ENCODE data around the gene NOX4. TPM values are rescaled to one million over a fixed set of nuclear protein-coding genes. Genes with fewer than 3 reads are reported as not detected.

The NOX4 gene
- total and polyA plus RNA-seq, 2 donors (not counting 1 experiment from before 2014, with no cell fraction given), result not detected

GRCh38 chr11:89504270-89504669, 13.1 kb upstream of the NOX4 start:
- Mint-ChIP-seq H3K9me3 (ENCODE audit: insufficient read depth) (no peaks in the 10 kb centered on the region), H3K27ac (no peak overlapping the region), H3K4me1 (no peaks in the 10 kb centered on the region), H3K27me3 (no peaks in the 10 kb centered on the region), H3K4me3 (no peak overlapping the region)
- Histone ChIP-seq H3K27me3 (replicated peaks in 1 of 4; ENCODE audit: control extremely low read depth in 1 of 4, control insufficient read depth in 3 of 4, insufficient read depth in 4 of 4, low read length in 3 of 4) (no peaks in the 10 kb centered on the region), H3K9ac (ENCODE audit: low read length) (no peak overlapping the region), H3K79me2 (ENCODE audit: control insufficient read depth, insufficient read depth, low read length) (no peaks in the 10 kb centered on the region), H2AFZ (ENCODE audit: insufficient read depth, low read depth, low read length, poor library complexity, severe bottlenecking) (no peak overlapping the region), H3K9me3 (ENCODE audit: control extremely low read depth in 1 of 3, control insufficient read depth in 2 of 3, insufficient read depth in 1 of 3, low read length in 2 of 3) (no peaks in the 10 kb centered on the region), H3K36me3 (replicated peaks in 1 of 2; ENCODE audit: control extremely low read depth in 1 of 2, control insufficient read depth in 1 of 2, extremely low read depth in 1 of 2, insufficient read depth in 2 of 2, low read length in 1 of 2) (no peaks in the 10 kb centered on the region), H3K4me3 (ENCODE audit: control extremely low read depth in 1 of 5, extremely low read depth in 1 of 5, insufficient read depth in 1 of 5, low read depth in 2 of 5, low read length in 4 of 5) (no peak overlapping the region), H3K4me2 (replicated peaks; ENCODE audit: low read depth, low read length, poor library complexity, severe bottlenecking) (no peak overlapping the region), H3K27ac (ENCODE audit: low read length in 2 of 2) (no peak overlapping the region), H3K4me1 (ENCODE audit: control insufficient read depth in 2 of 2, insufficient read depth in 2 of 2, low read length in 2 of 2) (no peaks in the 10 kb centered on the region), H4K20me1 (ENCODE audit: control insufficient read depth, insufficient read depth, low read length, poor library complexity, severe bottlenecking) (no peaks in the 10 kb centered on the region)
- no peak for TF ChIP-seq EZH2 (IDR thresholded peaks at IDR 0.05; ENCODE audit: borderline replicate concordance, insufficient read depth, low read depth, low read length, poor library complexity, severe bottlenecking)
- TF ChIP-seq, protein P1, sequence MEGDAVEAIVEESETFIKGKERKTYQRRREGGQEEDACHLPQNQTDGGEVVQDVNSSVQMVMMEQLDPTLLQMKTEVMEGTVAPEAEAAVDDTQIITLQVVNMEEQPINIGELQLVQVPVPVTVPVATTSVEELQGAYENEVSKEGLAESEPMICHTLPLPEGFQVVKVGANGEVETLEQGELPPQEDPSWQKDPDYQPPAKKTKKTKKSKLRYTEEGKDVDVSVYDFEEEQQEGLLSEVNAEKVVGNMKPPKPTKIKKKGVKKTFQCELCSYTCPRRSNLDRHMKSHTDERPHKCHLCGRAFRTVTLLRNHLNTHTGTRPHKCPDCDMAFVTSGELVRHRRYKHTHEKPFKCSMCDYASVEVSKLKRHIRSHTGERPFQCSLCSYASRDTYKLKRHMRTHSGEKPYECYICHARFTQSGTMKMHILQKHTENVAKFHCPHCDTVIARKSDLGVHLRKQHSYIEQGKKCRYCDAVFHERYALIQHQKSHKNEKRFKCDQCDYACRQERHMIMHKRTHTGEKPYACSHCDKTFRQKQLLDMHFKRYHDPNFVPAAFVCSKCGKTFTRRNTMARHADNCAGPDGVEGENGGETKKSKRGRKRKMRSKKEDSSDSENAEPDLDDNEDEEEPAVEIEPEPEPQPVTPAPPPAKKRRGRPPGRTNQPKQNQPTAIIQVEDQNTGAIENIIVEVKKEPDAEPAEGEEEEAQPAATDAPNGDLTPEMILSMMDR (IDR thresholded peaks at IDR 0.05), result no peak
- ChIA-PET POLR2A (no interaction called here), CTCF (no interaction called here)
- DNase-seq, result no peak
- intact Hi-C loops (cut with micrococcal nuclease), result no loop called here
- WGBS (ENCODE audit: insufficient coverage), result no CpG with 5 or more reads among the region's 2 CpGs
- ATAC-seq (ENCODE audit: low read depth), result no peak

DNA sequence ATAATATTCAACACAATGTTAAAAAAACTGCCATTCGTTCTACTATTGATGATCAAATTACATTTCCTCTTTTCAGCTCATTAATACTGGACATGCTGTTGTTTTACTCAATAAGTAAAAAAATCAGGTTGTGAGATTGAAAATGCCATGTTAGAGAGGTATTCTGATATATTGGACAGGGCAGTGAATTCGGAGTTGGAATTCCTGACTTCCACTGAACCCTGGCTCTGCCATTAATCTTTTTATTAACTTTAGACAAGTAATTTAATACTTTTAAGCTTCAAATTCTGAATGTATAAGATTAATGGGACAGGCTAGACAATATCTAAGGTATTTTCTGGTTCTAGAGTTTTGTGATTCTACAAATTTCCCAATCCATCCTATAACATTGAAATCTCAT, 12.2 kb upstream of the NOX4 start:
- Histone ChIP-seq H3K27ac (ENCODE audit: low read length in 2 of 2) (no peak overlapping the region), H3K9me3 (ENCODE audit: control extremely low read depth in 1 of 3, control insufficient read depth in 2 of 3, insufficient read depth in 1 of 3, low read length in 2 of 3) (no peaks in the 10 kb centered on the region), H3K4me2 (replicated peaks; ENCODE audit: low read depth, low read length, poor library complexity, severe bottlenecking) (no peak overlapping the region), H4K20me1 (ENCODE audit: control insufficient read depth, insufficient read depth, low read length, poor library complexity, severe bottlenecking) (no peaks in the 10 kb centered on the region), H3K4me1 (ENCODE audit: control insufficient read depth in 2 of 2, insufficient read depth in 2 of 2, low read length in 2 of 2) (no peaks in the 10 kb centered on the region), H3K79me2 (ENCODE audit: control insufficient read depth, insufficient read depth, low read length) (no peaks in the 10 kb centered on the region), H3K36me3 (replicated peaks in 1 of 2; ENCODE audit: control extremely low read depth in 1 of 2, control insufficient read depth in 1 of 2, extremely low read depth in 1 of 2, insufficient read depth in 2 of 2, low read length in 1 of 2) (no peaks in the 10 kb centered on the region), H3K9ac (ENCODE audit: low read length) (no peak overlapping the region), H2AFZ (ENCODE audit: insufficient read depth, low read depth, low read length, poor library complexity, severe bottlenecking) (no peak overlapping the region), H3K4me3 (ENCODE audit: control extremely low read depth in 1 of 5, extremely low read depth in 1 of 5, insufficient read depth in 1 of 5, low read depth in 2 of 5, low read length in 4 of 5) (no peak overlapping the region), H3K27me3 (replicated peaks in 1 of 4; ENCODE audit: control extremely low read depth in 1 of 4, control insufficient read depth in 3 of 4, insufficient read depth in 4 of 4, low read length in 3 of 4) (no peaks in the 10 kb centered on the region)
- TF ChIP-seq, protein P1 (IDR thresholded peaks at IDR 0.05), result no peak
- no peak for TF ChIP-seq EZH2 (IDR thresholded peaks at IDR 0.05; ENCODE audit: borderline replicate concordance, insufficient read depth, low read depth, low read length, poor library complexity, severe bottlenecking)
- Mint-ChIP-seq H3K4me1 (no peaks in the 10 kb centered on the region), H3K27me3 (no peaks in the 10 kb centered on the region), H3K27ac (no peak overlapping the region), H3K9me3 (ENCODE audit: insufficient read depth) (no peaks in the 10 kb centered on the region), H3K4me3 (no peak overlapping the region)
- ChIA-PET CTCF (no interaction called here), POLR2A (no interaction called here)
- no peak for ATAC-seq (ENCODE audit: low read depth)
- intact Hi-C loops (cut with micrococcal nuclease), result no loop called here
- DNase-seq, result no peak
- whole genome bisulfite sequencing (ENCODE audit: insufficient coverage), result no CpG with 5 or more reads among the region's 2 CpGs
